ENCODE data around the gene HSH2D. TPM values are rescaled to one million over a fixed set of nuclear protein-coding genes. Genes with fewer than 3 reads are reported as not detected.

The HSH2D gene
- total and polyA plus RNA-seq, 2 of the 13 experiments (the other 11 are each of a cell fraction or from before 2014, with no cell fraction given): 0.69 to 3.2 TPM

- intact Hi-C loops (cut with micrococcal nuclease; ENCODE audit: unreplicated experiment) (no loop called here), in situ Hi-C loops (cut with HindIII; ENCODE audit: extremely low pct_ligation_motif_present, low pct_unique_long_range_greater_than_20kb) (no loop called here)
- Histone ChIP-seq H3K27me3 (ENCODE audit: control insufficient read depth in 1 of 2, insufficient read depth in 2 of 2, low read length in 2 of 2) (no peaks in the 10 kb centered on the region; a peak in 1 of 5 replicates), H4K20me1 (ENCODE audit: insufficient read depth, low read length) (peaks cover 5% of the 10 kb centered on the region; the same call in 1 of the 2 replicates), H3K4me3 (replicated peaks in 1 of 3; ENCODE audit: insufficient read depth in 1 of 3, low read depth in 2 of 3, low read length in 3 of 3) (no peak overlapping the region), H3K4me1 (ENCODE audit: insufficient read depth, low read length) (peaks cover 56% of the 10 kb centered on the region), H3K9ac (ENCODE audit: insufficient read depth, low read depth, low read length) (no peak overlapping the region), H3K9me3 (ENCODE audit: low read length) (no peaks in the 10 kb centered on the region), H3K27ac (ENCODE audit: extremely low read length, insufficient read depth, low read length) (peak overlapping the region; percentile 20), H3K36me3 (replicated peaks in 1 of 2; ENCODE audit: control insufficient read depth in 1 of 2, insufficient read depth in 2 of 2, low read length in 2 of 2) (peaks cover 7 to 23% of the 10 kb centered on the region in 2 experiments; a peak in 4 of 5 replicates), H3K79me2 (ENCODE audit: insufficient read depth, low read length) (peaks cover 40% of the 10 kb centered on the region), H2AFZ (ENCODE audit: low read length) (no peak overlapping the region), H3K4me2 (ENCODE audit: low read depth, low read length) (peak overlapping the region; percentile 14; the same call in 1 of the 2 replicates)
- FAIRE-seq (no peak), DNase-seq (ENCODE audit: low spot score) (no peak), ATAC-seq (no peak)
- CTCF ChIA-PET (ENCODE audit: low intra/inter-chr PET ratio, low total read pairs): no interaction called here
- BruUV-seq (replicated peaks): no TSS peak
- 65% methylated on average over 4 of the region's 9 CpGs for WGBS (ENCODE audit: low lambda C conversion rate)
- POLR2A ChIA-PET: interaction anchor here (0.7 to 1.6 kb wide), 2 partner anchors 43 to 70 kb away, joined by 3 to 5 read pairs; partner anchors contain the start of gene FAM32A
- TF ChIP-seq PHF20 (CRISPR knock-in tag; IDR thresholded peaks at IDR 0.05) (no peak), TRAFD1 (CRISPR knock-in tag; IDR thresholded peaks at IDR 0.05; ENCODE audit: borderline replicate concordance) (no peak), ZBTB33 (CRISPR knock-in tag; IDR thresholded peaks at IDR 0.05) (0 out of 2 replicates have a peak, but pooled peaks have one; percentile 52), PHF21A (CRISPR knock-in tag; IDR thresholded peaks at IDR 0.05) (peak; percentile 34; the same call in 1 of the 2 replicates), FOSL1 (CRISPR knock-in tag; IDR thresholded peaks at IDR 0.05; ENCODE audit: borderline replicate concordance) (no peak), TCF7 (IDR thresholded peaks at IDR 0.05; ENCODE audit: low read depth) (no peak), SALL1 (CRISPR knock-in tag; IDR thresholded peaks at IDR 0.05) (0 out of 2 replicates have a peak, but pooled peaks have one; percentile 16)
These were observed 28.0 kb upstream of the HSH2D start for GRCh38 chr19:16115301-16116039.
